Right renal cortex interstitium (tissue), 3 donors: ENCODE measurements around the gene IL1RAPL2. TPM values are rescaled to one million over a fixed set of nuclear protein-coding genes. Genes with fewer than 3 reads are reported as not detected.

Source experiments
- DNase-seq, 3 donors: peaks; one replicate each; pipeline ENCODE4 v3.0.0-alpha.2; 2013; ENCODE audit warnings: low read depth in 3 of 3, low spot score in 2 of 3
- polyA plus RNA-seq, 3 donors: library from polyadenylated mRNA; unstranded; fragments of 120-200 nt; gene quantifications; one replicate each; pipeline ENCODE4 v1.2.1, GENCODE V29; 2013; ENCODE audit not compliant: insufficient read length in 3 of 3

The IL1RAPL2 gene
- polyA plus RNA-seq, 3 donors: 0.74 to 1.1 (median 0.88) TPM

DNA sequence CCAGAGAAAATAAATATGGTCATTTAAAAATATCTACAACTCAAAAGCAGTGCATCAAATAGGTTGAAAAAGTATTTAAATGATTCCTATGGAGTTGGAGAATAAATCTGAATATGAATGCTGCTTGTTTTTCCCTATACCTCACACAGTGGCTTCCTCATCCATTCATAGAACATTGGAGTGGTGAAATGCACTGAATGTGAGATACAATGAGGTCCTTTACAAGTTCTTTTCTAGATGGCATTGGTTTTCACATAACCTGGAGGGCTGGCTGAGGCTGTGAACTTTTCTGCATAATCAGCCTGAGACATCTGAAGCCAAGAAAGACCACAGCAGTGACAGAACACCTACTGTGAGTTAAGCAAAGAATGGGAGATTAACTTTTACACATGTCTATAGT lies 977.3 kb downstream of the IL1RAPL2 start:
- DNase-seq: no peak

DNA sequence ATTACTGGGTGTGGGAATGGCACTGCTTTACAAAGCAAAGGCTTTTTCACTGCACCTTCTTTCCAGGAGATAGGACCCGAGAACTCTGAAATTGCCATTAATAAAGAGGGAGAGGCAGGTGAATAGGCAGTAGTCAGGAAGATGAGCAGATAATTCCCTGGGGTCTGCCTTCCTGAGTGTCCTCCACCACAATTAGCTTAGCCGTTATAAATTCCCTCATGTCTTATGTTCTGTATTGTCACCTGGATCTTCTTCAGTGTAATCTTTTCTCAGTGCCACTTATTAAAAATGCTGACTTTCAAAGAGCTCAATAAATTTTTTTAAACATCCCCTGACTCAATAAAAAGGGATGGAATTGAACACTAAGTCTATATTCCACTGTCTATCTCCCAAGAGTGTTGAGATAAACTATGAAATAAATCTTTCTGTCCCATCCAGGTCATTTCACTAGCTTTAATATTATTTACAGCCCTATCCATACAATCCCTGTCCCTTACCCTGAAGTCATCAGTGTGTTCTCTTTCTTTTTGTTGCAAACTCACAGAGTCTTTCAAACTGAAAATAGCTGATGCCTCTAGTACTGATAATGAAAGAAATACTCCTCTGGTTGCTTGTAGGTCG lies 984.2 kb downstream of the IL1RAPL2 start:
- no peak for DNase-seq

DNA sequence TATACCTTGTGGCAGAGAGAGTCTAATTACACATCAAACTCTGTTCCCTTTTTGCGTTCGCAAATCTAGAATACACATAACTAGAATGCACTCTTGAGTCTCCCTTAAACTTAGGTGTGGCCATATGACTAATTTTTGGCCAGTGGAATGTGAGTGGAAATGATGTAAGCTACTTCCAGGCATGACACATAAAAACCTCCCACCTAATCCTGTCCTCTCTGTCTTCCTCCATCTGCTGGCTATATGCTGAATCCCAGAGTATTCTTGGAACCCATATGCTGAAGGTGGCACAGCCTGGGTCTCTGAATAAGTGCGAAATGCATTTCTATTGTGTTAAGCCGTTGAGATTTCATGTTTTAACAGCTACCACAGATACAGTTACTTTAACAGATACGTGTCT lies 986.4 kb downstream of the IL1RAPL2 start:
- no peak for DNase-seq

DNA sequence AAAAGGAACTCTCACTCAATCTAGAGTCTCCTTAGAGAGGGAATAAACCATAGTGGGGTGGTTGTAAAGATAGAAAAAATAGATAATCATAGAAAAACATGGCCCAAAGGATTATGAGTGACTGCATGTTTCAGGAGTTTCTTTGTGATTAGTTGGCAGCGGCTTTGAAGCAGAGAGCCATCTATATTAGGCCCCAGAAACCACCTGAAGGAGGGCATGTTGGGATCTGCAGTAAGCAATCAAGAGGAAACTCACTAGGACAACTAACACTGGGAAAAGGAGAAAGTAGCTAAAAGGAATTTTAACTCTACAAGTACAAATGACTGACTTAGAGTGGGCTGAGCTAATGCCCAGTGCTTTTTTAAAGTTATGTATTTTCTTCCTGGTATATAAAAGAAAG lies 987.1 kb downstream of the IL1RAPL2 start:
- no peak for DNase-seq

DNA sequence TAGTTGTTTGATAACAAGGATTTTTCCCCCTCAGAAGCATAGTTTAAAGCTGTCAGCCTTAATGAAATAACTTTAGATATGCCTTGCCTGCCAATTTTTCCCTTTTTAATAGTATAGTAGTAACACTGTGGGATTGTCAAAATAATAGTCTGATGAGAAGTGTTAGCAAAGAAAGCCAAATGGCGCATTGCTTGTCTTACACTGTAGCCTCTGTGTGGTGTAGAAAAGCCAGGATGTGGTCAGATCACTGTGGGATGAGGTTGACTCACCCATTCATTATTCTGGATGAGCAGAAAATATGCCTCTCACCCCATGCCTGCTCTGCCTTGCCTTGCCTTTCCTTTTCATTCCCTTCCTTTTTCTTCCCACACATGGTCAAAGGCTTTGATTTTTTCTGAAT lies 998.5 kb downstream of the IL1RAPL2 start:
- no peak for DNase-seq

DNA sequence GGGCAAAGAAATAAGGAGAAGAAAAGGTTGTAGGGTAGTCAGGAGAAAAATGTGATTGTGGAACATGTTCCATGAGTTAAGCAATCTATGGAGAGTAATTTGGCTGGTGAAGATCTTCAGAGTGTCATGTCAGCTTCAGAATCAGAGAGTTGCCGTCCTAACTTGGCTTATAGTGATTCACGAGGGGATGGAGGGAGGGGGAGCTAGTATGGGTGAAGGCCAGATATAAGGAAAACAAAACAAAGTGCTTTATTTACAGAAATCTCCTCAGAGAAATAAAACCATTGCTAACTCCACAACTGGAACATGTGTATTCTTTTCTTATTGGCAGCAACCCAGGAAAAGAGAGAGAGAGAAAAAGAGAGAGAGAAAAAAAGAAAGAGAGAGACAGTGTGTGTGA lies 999.9 kb downstream of the IL1RAPL2 start:
- DNase-seq: no peak

DNA sequence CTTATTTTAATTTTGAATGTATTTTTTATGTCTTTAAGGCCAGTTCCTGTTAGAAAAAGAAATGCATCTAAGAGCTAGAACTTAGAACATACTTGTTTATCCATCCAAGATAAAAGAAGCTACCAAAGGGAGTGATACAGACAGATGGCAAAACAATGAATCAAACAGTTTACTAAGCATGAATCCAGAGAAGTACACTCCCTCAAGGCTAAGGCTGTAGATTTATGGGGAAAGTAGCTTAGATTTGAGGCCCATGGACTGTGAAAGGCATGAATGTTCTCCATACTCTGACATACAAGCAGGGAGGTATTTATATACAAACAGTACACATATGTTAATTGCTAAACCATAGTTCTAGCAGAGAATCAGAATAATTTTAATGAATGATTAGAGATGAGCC lies 1001.1 kb downstream of the IL1RAPL2 start:
- no peak for DNase-seq

DNA sequence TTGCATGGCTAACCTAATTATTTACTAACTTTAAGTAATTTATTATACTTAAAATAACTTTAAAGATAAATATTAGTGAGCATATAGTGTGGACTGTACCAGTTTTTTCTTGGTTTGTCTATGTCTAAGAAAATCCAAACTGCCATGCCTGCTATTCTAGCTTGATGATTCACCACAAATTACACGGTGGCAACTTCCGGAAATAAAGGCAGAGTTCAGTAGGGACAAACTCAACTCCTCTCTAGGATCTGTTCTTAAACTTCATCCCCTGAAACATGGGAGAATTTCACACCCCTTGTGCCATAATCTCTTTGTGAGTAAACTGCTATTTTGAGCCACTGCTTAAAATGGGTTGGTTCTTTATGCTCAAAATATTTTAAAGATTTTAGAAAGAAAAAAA lies 1042.7 kb downstream of the IL1RAPL2 start:
- no peak for DNase-seq

DNA sequence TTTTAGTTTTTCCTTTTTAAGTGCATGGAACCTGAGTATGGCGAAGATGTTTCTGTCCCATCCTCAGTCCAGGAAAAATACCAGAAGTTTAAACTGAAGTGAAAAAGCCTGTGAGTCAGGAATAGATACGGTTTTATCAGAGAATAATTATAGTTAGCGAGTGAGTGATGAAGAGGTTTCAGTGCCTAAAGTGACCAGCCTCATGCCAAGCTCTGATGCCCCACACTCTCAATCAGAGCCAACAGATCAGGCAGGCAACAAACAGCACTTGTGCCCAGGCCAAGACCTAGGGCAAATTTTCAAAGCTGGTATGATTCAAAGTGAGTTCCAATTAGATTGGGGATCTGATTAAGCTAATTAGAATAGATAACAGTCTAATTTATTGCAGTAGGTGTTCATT lies 1043.5 kb downstream of the IL1RAPL2 start:
- no peak for DNase-seq

DNA sequence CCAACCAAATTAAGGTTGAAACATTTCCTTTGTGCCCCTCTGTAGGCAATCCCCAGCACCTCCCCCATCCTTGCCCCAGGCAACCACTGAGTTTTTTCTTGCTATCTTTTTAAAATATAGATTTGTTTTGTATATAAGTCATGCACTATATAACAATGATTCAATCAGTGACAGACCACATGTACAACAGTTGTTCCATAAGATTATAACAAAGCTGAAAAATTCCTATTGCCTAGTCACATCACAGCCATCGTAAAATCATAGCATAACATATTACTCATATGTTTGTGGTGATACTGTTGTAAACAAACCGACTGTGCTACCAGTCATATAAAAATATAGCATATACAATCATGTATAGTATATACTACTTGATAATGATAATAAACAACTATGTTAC lies 1044.4 kb downstream of the IL1RAPL2 start:
- DNase-seq: no peak

DNA sequence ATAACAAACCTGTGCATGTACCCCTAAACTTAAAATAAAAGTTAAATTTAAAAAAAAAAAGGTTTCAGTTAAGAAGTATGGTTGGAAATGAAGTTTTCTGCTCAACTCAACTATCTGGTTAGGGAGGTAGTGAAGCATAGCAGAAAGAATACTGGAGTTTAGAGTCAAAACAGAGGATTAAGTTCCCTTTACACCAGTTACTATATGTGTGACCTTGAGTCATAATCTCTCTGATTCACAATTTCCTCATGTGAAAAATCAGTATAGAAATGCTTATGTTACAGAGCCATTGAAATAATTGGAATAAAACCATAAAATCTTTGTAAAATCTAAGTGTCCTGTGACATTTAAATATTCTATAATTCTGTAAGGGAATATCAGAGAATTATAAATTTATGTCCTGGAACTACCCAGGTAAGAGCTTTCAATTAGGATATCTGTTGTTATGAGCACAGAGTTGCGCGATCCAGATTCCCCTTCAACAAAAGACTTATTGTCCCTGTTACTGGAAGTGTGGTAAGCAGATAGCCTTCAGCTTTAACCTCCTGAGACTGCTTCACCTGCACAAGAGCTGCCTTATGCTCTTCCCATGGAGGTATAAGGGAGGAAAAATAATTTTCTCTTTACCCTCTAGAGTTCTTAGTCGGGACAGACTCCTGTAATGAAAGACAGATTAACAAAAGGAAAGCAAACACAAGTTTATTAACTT lies 1052.5 kb downstream of the IL1RAPL2 start:
- DNase-seq: no peak

DNA sequence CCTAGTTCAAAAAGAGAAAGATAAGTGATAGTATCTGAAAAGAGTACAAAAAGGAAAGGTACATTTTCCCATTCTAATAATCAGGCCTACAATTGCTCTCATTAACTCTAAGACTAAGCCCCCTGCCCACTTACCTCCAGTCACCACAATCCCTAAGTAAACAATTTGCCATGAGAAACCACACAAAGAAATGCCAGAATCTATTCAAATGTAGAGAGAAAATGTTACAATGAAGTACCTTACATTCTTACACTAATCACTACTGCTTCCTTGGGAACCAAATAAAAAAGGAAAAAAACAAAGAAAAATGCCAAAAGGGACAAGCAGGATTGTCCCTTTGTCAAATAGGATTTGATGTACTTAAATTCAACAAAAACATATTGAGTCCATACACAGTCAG lies 1068.2 kb downstream of the IL1RAPL2 start:
- no peak for DNase-seq

DNA sequence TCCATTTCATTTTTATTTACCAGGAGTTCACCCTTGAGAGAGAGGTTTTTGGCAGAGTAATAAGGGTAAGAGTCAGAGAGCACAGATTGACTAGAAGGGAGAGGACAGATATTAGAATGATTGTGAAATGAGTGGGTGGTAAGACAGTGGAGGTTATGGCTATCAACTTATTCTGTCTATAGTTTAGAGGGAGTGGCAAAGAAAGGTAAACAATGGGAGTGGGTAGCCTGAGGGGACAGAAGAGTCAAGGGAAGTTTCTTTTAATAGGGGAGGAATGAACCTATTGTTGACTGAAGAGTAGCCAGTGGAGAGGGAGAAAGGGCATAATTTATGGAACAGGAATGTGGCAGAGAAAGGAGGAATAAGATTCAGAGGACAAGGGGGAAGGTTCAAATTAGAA lies 1069.8 kb downstream of the IL1RAPL2 start:
- DNase-seq: no peak

DNA sequence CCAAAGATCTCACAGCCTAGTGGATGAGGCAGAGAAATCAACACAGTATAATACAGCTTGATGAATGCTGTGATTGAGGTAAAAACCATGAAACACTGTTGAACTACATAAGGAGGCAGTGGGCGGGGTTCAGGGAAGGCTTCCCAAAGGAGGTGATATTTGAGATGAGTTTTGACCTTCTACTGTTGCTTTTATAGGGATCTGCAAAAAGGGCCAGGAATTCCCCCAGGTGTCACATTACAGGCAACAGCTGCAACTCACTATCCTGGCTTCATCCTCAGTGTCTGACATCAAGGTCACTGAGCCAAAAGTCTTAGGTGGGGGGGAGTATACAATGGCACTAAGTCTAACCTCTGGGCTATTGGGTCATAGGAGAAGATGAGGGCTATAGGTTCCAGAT lies 1070.7 kb downstream of the IL1RAPL2 start:
- no peak for DNase-seq

DNA sequence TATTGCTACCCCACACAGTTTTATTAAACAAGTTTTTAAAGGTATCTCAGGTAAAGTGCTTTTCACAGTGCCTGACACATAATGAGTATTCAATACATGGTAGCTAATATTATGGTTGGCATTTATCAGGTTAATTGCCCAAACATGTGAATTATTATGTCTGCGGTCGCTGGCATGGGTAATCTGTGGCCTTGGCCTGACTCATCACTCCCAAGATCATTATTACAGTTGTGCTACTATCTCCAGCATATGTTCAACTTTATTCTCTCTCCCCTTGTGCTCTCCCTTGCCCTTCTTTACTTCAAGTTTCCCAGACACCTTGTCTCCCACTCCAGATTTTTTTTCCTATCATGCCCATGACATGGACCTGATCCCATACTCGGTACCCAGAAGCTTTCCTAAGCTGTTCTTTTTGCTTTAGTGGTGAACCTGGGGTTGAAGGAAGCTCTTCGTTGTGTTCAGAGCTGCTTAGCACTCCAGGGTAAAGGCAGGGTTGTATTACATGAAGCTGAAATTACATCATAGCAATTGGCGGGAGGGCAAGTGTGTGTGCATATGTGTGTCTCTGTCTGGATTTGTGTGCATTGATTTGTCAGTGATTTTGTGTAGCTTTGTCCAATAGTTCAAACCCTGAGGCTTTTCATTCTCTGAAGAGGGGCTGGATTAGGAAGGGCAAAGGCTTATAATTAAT lies 1079.8 kb downstream of the IL1RAPL2 start:
- DNase-seq: no peak

DNA sequence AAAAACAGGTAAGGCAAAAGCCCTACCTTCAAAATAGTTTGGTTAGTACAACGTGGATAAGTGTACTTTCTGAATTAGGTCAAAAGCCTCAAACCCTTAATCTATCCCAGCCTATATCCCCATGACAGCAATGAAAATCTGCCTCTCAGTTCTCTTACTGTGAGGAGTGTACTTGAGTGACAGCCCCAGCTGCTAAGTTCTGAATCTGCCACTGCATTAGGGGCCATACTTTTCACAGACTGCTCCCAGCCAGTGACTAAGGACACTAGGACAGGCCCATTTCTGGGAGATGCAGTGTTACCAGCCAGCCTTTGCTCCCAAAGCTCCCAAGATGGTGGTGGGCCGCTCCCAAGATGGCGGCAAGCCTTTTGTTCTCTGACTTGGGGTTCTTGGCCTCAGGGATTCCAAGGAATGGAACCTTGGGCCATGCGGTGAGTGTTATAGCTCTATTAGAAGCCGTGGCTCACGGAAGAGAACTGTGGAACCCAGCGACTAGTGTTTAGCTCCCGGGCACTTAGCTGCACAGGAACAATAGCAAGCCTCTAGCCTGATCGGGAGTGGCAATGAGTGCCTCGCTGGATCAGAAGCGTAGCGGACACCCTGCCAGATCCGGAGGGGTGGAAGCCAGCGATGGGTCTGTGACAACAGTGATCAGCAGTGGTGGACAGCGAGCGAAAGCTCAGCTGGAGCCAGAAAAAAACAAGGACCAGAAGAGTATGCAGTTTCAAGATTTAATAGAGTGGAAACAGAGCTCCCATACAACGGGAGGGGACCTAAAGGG lies 1080.8 kb downstream of the IL1RAPL2 start:
- DNase-seq: no peak

DNA sequence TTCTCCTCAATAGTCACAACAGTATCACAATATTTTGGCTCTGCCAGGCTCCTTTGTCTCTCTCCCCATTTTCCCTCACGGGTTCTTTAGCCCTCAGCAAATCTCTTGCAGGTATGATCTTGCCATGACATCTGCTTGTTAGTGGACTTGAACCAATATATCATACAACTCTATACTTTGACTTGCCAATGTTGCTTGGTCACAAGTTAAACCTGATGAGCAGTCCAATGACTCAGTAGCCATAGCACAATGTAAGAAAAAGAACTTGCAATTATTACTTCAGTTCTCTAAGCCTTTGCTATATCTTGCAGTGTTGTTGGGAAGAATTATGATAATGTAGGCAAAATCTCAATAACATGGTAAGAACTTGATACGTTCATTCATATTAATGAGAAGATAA lies 1081.8 kb downstream of the IL1RAPL2 start:
- DNase-seq: no peak

DNA sequence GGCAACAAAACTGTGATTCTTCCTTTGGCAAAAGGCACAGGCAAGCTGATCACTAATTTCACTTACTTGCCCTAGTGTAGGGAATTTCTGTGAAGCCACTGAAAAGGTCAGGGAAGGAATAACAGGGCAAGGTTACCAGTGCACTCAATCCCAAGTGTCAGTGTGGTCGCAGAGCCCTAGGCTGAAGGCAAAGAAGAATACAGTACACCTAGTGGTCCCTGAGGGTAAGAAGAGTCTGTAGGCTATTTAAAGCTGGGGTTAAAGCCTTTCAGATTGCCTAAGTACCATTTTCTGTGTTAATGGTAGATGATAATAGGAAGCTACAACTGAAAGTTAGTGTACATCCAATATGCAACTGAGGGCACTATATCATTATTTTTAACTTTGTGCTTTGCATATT lies 1082.7 kb downstream of the IL1RAPL2 start:
- no peak for DNase-seq

DNA sequence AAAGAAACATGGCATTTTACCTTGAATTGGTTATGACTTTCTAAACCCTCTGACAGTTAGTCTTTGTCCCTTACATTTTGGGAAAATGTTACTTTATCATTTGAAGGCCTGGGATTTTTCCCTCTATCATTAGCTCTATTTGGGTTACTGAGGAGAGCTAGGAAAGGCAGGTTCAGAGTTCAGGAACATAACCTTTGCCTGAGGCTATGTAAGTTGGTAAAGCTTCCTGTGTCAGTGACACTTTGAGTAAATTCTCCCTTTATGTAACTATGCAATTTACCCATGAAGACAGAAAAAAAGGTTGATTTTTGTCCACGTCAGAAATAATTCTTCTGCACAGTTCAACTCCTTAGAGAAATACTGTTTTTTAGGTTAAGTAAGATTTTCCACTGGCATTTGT lies 1084.6 kb downstream of the IL1RAPL2 start:
- no peak for DNase-seq

DNA sequence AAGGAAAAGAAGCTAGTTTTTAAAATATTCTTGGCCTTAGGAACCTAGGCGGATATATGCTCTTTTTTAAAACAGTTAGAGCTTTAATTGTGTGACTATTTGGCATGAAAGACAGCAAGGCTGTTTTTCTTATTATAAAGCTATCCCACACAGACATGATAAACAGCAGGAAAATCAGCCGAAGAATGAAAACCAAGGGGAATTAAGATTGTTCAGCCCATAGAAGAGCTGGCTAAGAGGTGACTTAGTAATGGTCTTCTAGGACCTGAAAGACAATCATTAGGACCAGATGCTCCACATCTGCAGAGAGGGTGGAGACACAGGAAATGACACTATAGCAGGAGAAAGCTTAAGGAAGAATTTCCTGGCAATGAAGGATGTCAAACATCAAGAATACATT lies 1085.0 kb downstream of the IL1RAPL2 start:
- DNase-seq: no peak

DNA sequence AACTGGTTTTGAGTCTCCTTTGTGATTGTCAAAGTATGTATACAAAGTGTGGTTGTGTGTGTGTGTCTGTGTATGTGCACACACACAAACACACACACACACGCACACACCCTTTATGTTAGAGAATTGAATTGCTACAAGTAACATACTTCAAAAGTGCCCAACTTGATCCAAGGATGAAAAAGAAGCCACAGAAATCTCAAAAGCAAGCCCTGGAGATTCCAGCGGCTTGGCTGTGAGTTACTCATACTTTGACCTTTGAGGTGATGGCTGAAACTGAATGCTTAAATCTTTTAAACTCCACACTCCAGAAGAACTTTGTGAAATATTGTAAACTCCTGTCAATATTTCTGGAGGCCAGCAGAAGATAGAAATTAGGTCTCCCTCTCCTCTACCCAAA lies 1087.9 kb downstream of the IL1RAPL2 start:
- DNase-seq: no peak
